Activated naive CD8-positive, alpha-beta T cell (primary cell): ENCODE data around the gene TERT.
"Not testable (repeated sequence)": the region's sequence is repeated elsewhere in the genome, so short reads cannot be mapped to it uniquely, and the experiment has no call there.

Experiments used
- H3K27ac Mint-ChIP-seq: one replicate; pipeline ENCODE4 v1.8.0; 2021; ENCODE audit warnings: mixed read lengths
- H3K27me3 Mint-ChIP-seq: one replicate; pipeline ENCODE4 v1.8.0; 2021; ENCODE audit warnings: mixed read lengths
- H3K36me3 Mint-ChIP-seq: one replicate; pipeline ENCODE4 v1.8.0; 2021; ENCODE audit warnings: mixed read lengths
- H3K4me1 Mint-ChIP-seq: one replicate; pipeline ENCODE4 v1.8.0; 2021; ENCODE audit warnings: low read depth, mixed read lengths
- H3K4me3 Mint-ChIP-seq: one replicate; pipeline ENCODE4 v1.8.0; 2021; ENCODE audit warnings: mild to moderate bottlenecking, mixed read lengths
- H3K9me3 Mint-ChIP-seq: one replicate; pipeline ENCODE4 v1.8.0; 2021; ENCODE audit warnings: low read depth, mixed read lengths

TERT gene

GRCh38 chr5:1229023-1229422, 65.8 kb downstream of the TERT start:
- not testable (repeated sequence) for H3K27ac Mint-ChIP-seq, H3K9me3 Mint-ChIP-seq, H3K4me3 Mint-ChIP-seq, H3K4me1 Mint-ChIP-seq, H3K36me3 Mint-ChIP-seq
- peaks cover 10% of the 10 kb centered on the region for H3K27me3 Mint-ChIP-seq

- H3K27ac Mint-ChIP-seq = no peak overlapping the region
- H3K4me3 Mint-ChIP-seq = no peak overlapping the region
- peaks cover 10% of the 10 kb centered on the region for H3K27me3 Mint-ChIP-seq
- H3K4me1 Mint-ChIP-seq = peaks cover 3% of the 10 kb centered on the region
- H3K9me3 Mint-ChIP-seq = no peaks in the 10 kb centered on the region
- H3K36me3 Mint-ChIP-seq = no peaks in the 10 kb centered on the region
Observed at GRCh38 chr5:1228120-1228519, 66.7 kb downstream of the TERT start.

GRCh38 chr5:1227667-1228066, 67.2 kb downstream of the TERT start:
- Mint-ChIP-seq H3K4me1 (peaks cover 3% of the 10 kb centered on the region), H3K27me3 (peaks cover 10% of the 10 kb centered on the region), H3K9me3 (no peaks in the 10 kb centered on the region), H3K27ac (no peak overlapping the region), H3K36me3 (no peaks in the 10 kb centered on the region), H3K4me3 (no peak overlapping the region)

- Mint-ChIP-seq H3K4me3 (no peak overlapping the region), H3K36me3 (no peaks in the 10 kb centered on the region), H3K27me3 (peaks cover 10% of the 10 kb centered on the region), H3K9me3 (no peaks in the 10 kb centered on the region), H3K4me1 (peaks cover 3% of the 10 kb centered on the region), H3K27ac (no peak overlapping the region)
Observed at GRCh38 chr5:1226839-1227581, 67.9 kb downstream of the TERT start.

GRCh38 chr5:1226231-1226630, 68.6 kb downstream of the TERT start:
- no peaks in the 10 kb centered on the region for H3K36me3 Mint-ChIP-seq
- no peak overlapping the region for H3K4me3 Mint-ChIP-seq
- no peak overlapping the region for H3K27ac Mint-ChIP-seq
- H3K9me3 Mint-ChIP-seq = no peaks in the 10 kb centered on the region
- peaks cover 3% of the 10 kb centered on the region for H3K4me1 Mint-ChIP-seq
- H3K27me3 Mint-ChIP-seq = peaks cover 10% of the 10 kb centered on the region

- Mint-ChIP-seq H3K27ac (no peak within 1 kb of the TSS), H3K4me1 (peaks cover 3% of the 10 kb centered on the region), H3K27me3 (peaks cover 8% of the 10 kb centered on the region), H3K9me3 (no peaks in the 10 kb centered on the region), H3K4me3 (no peak within 1 kb of the TSS), H3K36me3 (no peaks in the 10 kb centered on the region)
Observed at GRCh38 chr5:1225081-1225480, 69.8 kb downstream of the TERT start, which contains the start of gene SLC6A18. Gene SLC6A18 (plus strand): TSS chr5:1225381. CDS start chr5:1225478, 97 bp downstream.

GRCh38 chr5:1224631-1225030, 70.2 kb downstream of the TERT start:
- Mint-ChIP-seq H3K4me1 (peaks cover 3% of the 10 kb centered on the region), H3K36me3 (no peaks in the 10 kb centered on the region), H3K9me3 (no peaks in the 10 kb centered on the region), H3K27me3 (peaks cover 8% of the 10 kb centered on the region), H3K27ac (no peak overlapping the region), H3K4me3 (no peak overlapping the region)

- H3K4me1 Mint-ChIP-seq = no peaks in the 10 kb centered on the region
- no peak overlapping the region for H3K4me3 Mint-ChIP-seq
- no peak overlapping the region for H3K27ac Mint-ChIP-seq
- peaks cover 4% of the 10 kb centered on the region for H3K27me3 Mint-ChIP-seq
- H3K36me3 Mint-ChIP-seq = no peaks in the 10 kb centered on the region
- H3K9me3 Mint-ChIP-seq = no peaks in the 10 kb centered on the region
Observed at GRCh38 chr5:1223278-1223670, 71.6 kb downstream of the TERT start.

GRCh38 chr5:1222621-1223277, 72.1 kb downstream of the TERT start:
- H3K4me3 Mint-ChIP-seq = no peak overlapping the region

GRCh38 chr5:1222147-1222546, 72.7 kb downstream of the TERT start:
- no peak overlapping the region for H3K27ac Mint-ChIP-seq
- no peaks in the 10 kb centered on the region for H3K36me3 Mint-ChIP-seq

More at GRCh38 chr5:1222621-1223277, 72.1 kb downstream of the TERT start:
- no peaks in the 10 kb centered on the region for H3K36me3 Mint-ChIP-seq
- no peaks in the 10 kb centered on the region for H3K9me3 Mint-ChIP-seq
- H3K4me1 Mint-ChIP-seq = no peaks in the 10 kb centered on the region
- H3K27ac Mint-ChIP-seq = no peak overlapping the region
- H3K27me3 Mint-ChIP-seq = peaks cover 4% of the 10 kb centered on the region

GRCh38 chr5:1221721-1222120, 73.1 kb downstream of the TERT start:
- H3K9me3 Mint-ChIP-seq = no peaks in the 10 kb centered on the region
- no peaks in the 10 kb centered on the region for H3K36me3 Mint-ChIP-seq
- H3K4me1 Mint-ChIP-seq = no peaks in the 10 kb centered on the region
- no peaks in the 10 kb centered on the region for H3K27me3 Mint-ChIP-seq
- no peak overlapping the region for H3K27ac Mint-ChIP-seq
- H3K4me3 Mint-ChIP-seq = no peak overlapping the region

More at GRCh38 chr5:1222147-1222546, 72.7 kb downstream of the TERT start:
- H3K4me3 Mint-ChIP-seq = no peak overlapping the region
- H3K4me1 Mint-ChIP-seq = no peaks in the 10 kb centered on the region
- no peaks in the 10 kb centered on the region for H3K9me3 Mint-ChIP-seq
- no peaks in the 10 kb centered on the region for H3K27me3 Mint-ChIP-seq

GRCh38 chr5:1220831-1221230, 74.0 kb downstream of the TERT start:
- Mint-ChIP-seq H3K27me3 (peaks cover under 1% of the 10 kb centered on the region), H3K4me3 (no peak overlapping the region), H3K27ac (no peak overlapping the region), H3K4me1 (no peaks in the 10 kb centered on the region), H3K9me3 (no peaks in the 10 kb centered on the region), H3K36me3 (peaks cover under 1% of the 10 kb centered on the region)

GRCh38 chr5:1220351-1220750, 74.5 kb downstream of the TERT start:
- Mint-ChIP-seq H3K27me3 (peaks cover 2% of the 10 kb centered on the region), H3K27ac (no peak overlapping the region), H3K4me3 (no peak overlapping the region), H3K4me1 (no peaks in the 10 kb centered on the region), H3K9me3 (no peaks in the 10 kb centered on the region), H3K36me3 (peaks cover 2% of the 10 kb centered on the region)

GRCh38 chr5:1219768-1220100, 75.1 kb downstream of the TERT start:
- H3K4me3 Mint-ChIP-seq = no peak overlapping the region
- H3K4me1 Mint-ChIP-seq = no peaks in the 10 kb centered on the region
- H3K27me3 Mint-ChIP-seq = peaks cover 2% of the 10 kb centered on the region
- no peak overlapping the region for H3K27ac Mint-ChIP-seq
- H3K9me3 Mint-ChIP-seq = no peaks in the 10 kb centered on the region
- H3K36me3 Mint-ChIP-seq = peaks cover 2% of the 10 kb centered on the region

- no peaks in the 10 kb centered on the region for H3K4me1 Mint-ChIP-seq
- H3K27ac Mint-ChIP-seq = no peak overlapping the region
- peaks cover 2% of the 10 kb centered on the region for H3K36me3 Mint-ChIP-seq
- no peaks in the 10 kb centered on the region for H3K9me3 Mint-ChIP-seq
- H3K27me3 Mint-ChIP-seq = peaks cover 2% of the 10 kb centered on the region
- H3K4me3 Mint-ChIP-seq = no peak overlapping the region
Observed at GRCh38 chr5:1219098-1219767, 75.6 kb downstream of the TERT start.
